Measurements from ENCODE around the gene RFLNA.

The RFLNA gene

GRCh38 chr12:124358572-124358971 lies 63.7 kb downstream of the RFLNA start:
- ChIA-PET POLR2A (no interaction called here), CTCF (no interaction called here)
- TF ChIP-seq CTCF (IDR thresholded peaks at IDR 0.05; ENCODE audit: insufficient read depth, low read length, missing control alignments): no peak
- H3K4me3 ChIP-seq (ENCODE audit: low read depth, low read length): no peak overlapping the region
- no peak for DNase-seq (ENCODE audit: low read depth, low spot score)

DNA sequence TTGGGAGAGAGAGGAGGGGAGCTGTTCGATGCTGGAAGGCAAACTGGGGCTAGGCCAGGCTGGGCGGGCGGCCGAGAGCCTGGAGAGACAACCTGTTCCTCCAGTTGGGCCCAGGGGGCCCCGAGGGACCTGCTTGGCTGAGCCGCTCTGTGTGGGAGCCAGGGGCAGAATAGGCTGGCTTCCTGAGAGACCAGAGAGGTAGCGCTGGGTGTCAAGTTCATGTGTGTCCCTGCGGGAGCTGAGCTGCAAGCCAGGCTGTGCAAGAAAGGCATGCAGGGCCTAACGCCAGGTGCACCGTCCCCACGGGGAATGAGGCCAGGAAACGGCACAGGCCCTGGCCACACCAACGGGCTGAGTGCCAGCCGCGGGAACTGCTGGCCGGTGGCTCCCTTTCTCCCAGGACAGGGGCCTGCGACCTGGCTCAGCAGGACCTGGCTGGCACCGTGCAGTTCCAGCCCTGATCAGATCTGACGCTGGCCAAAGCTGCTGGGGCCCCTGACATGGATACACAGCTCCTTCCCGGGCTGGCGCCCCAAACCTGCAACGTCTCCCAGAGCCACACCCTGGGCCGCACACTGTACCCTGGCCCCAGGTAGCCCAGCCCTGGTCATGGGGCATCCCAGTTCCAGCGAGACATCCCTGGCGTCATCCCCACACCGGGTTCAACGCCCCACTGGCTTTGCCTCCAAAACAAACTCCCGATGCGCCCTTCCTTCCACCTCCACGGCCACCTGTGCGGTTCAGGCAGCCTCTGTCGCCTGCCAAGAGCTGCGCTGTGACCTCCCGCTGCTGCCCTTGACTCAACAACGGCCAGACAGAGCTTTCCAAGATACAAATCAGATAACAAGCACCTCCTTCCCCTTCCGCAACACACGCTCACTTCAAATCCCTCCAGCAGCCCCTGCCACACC lies 65.0 kb downstream of the RFLNA start:
- CTCF ChIA-PET: interaction anchor here (1.6 to 1.7 kb wide), 2 partner anchors 7 to 11 kb away, joined by 4 to 6 read pairs; no protein-coding TSS in a partner anchor
- H3K4me3 ChIP-seq (ENCODE audit: low read depth, low read length): no peak overlapping the region
- POLR2A ChIA-PET: no interaction called here
- DNase-seq (ENCODE audit: low read depth, low spot score): no peak
- no peak for TF ChIP-seq CTCF (IDR thresholded peaks at IDR 0.05; ENCODE audit: insufficient read depth, low read length, missing control alignments)

DNA sequence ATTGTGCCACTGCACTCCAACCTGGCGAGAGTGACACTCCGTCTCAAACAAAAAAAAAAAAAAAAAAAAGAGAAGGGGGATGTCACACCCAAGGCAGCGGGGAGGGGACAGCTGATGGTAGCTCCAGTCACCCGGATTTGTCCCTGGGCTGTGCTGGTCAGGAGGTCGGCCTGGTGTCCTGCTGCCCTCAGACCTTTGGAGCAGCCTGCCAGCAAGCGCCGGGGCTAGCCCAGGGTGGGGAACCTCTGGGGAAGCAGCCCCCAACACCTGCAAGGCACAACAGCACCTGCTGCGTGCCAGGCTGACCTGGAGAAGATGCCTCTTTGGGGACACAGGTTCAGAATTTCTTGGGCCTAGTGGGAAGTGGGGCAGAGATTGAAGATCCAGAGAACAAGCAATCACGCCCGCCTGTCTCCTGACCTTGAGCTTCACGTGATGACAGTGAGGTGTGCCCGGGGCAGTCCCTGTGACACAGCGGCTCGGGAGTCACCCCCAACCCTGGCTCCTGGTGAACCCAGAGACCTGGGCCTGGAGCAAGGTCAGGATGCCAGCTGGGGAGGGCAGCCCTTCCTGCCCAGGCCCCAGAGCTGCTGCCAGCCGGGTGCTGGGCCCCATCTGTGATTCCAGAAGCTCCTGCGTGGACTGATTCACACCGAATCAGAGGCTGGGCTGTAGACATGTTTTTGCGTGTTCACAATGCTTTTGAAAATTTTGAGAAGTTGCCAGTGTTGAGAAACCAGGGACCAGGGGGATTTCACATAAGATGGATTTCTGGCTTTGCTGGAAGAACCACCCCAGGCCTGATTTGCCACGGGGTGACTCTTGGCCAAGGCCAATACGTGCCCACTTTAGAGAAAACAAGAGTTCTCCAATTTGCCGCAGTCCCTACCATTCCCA lies 66.4 kb downstream of the RFLNA start:
- DNase-seq (ENCODE audit: low read depth, low spot score): no peak
- ChIA-PET CTCF (interaction anchor here (1.2 to 2.6 kb wide), 6 partner anchors 9 to 328 kb away, joined by 3 to 15 read pairs (median 4); no protein-coding TSS in a partner anchor), POLR2A (no interaction called here)
- no peak overlapping the region for H3K4me3 ChIP-seq (ENCODE audit: low read depth, low read length)
- no peak for TF ChIP-seq CTCF (IDR thresholded peaks at IDR 0.05; ENCODE audit: insufficient read depth, low read length, missing control alignments)

DNA sequence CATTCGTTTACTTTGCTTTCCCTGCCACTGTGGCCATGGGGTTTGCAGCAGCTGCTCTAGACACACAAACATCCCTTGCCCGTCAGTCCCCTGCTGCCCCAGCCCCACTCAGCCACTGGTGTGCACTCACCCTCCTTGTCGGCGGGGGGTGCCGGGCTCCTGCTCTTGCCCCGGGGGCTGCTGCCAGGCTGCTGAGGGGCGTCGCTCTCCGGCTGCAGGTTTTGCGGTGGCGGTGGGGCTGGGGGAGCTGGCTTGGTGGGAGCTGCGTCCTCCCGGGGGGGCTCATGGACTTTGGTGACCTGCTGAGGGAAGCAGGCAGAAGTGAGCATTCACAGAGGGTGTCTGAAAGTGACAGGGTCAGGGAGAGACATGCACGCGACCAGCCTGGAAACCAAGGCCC lies 67.1 kb downstream of the RFLNA start:
- no peak for TF ChIP-seq CTCF (IDR thresholded peaks at IDR 0.05; ENCODE audit: insufficient read depth, low read length, missing control alignments)
- DNase-seq (ENCODE audit: low read depth, low spot score): no peak
- POLR2A ChIA-PET: no interaction called here
- H3K4me3 ChIP-seq (ENCODE audit: low read depth, low read length): no peak overlapping the region
- CTCF ChIA-PET: interaction anchor here (1.1 to 2.6 kb wide), 4 partner anchors 15 to 405 kb away, joined by 3 to 15 read pairs (median 7); no protein-coding TSS in a partner anchor

DNA sequence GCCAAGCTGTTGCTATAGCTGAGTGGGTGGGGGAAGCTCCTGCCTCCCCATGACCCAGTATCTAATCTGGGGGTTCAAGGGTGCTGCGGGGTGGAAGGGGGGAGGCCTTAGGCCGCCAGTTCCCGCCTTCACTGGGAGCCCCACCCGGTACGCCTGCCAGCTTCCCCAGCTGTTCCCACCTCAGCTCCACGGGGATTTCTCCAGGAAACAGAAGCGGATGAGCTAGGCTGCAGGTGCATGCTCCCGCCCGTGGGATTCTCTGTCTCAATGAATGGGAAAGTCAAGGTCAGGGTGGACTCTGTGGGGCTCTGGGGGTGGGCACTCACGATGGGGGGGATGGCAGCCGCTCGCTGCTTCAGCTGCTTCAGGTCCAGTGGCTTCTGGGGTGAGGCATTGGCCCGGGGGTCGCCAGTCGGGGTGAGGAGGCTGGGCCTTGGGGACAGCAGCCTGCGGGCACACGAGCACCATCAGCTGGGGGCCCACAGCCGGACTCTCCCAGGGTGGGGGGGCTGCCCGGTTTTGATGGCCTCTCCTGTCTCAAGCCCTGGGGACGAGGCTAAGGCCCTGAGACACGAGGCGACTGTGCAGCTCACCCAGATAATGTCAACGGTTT lies 68.6 kb downstream of the RFLNA start:
- CTCF ChIA-PET: interaction anchor here (0.9 to 2.6 kb wide), 6 partner anchors 11 to 408 kb away, joined by 3 to 15 read pairs (median 4); no protein-coding TSS in a partner anchor
- POLR2A ChIA-PET: no interaction called here
- DNase-seq (ENCODE audit: low read depth, low spot score): no peak
- TF ChIP-seq CTCF (IDR thresholded peaks at IDR 0.05; ENCODE audit: insufficient read depth, low read length, missing control alignments): no peak
- H3K4me3 ChIP-seq (ENCODE audit: low read depth, low read length): no peak overlapping the region
